H4 (cell line): ENCODE data around the gene TNNT1. TPM values are rescaled to one million over a fixed set of nuclear protein-coding genes. Genes with fewer than 3 reads are reported as not detected.

Experiments
- DNase-seq: peaks from one replicate; pipeline ENCODE4 v3.0.0-alpha.2; 2015; ENCODE audit warnings: low spot score
- total RNA-seq: library from RNA; depleted of rRNA; stranded (reverse); fragments of >200 nt; shearing (Covaris generic); gene quantifications from 2 replicates; pipeline ENCODE4 v1.2.3, GENCODE V29; 2014

TNNT1 gene
- total RNA-seq, 1 experiment from 2014 or later = 300 TPM

GRCh38 chr19:55141696-55142095 lies 7.3 kb downstream of the TNNT1 start:
- no peak for DNase-seq

- DNase-seq = no peak
Observed at GRCh38 chr19:55137915-55138314, 11.1 kb downstream of the TNNT1 start.

GRCh38 chr19:55136399-55137102 lies 12.5 kb downstream of the TNNT1 start:
- peak; percentile 23 for DNase-seq

- no peak for DNase-seq
Observed at GRCh38 chr19:55134736-55135135, 14.3 kb downstream of the TNNT1 start.

GRCh38 chr19:55133639-55134444 lies 15.2 kb downstream of the TNNT1 start:
- DNase-seq = no peak

- DNase-seq = no peak
Observed at GRCh38 chr19:55132453-55133129, 16.4 kb downstream of the TNNT1 start.

- DNase-seq = no peak
Observed at GRCh38 chr19:55131421-55131820, 17.6 kb downstream of the TNNT1 start.

- no peak for DNase-seq
Observed at GRCh38 chr19:55119053-55119452, 30.0 kb downstream of the TNNT1 start.

- no peak for DNase-seq
Observed at GRCh38 chr19:55118401-55118991, 30.5 kb downstream of the TNNT1 start.

GRCh38 chr19:55117663-55118391 lies 31.2 kb downstream of the TNNT1 start:
- DNase-seq = peak; percentile 100

GRCh38 chr19:55116859-55117662 lies 31.9 kb downstream of the TNNT1 start, which contains the start of gene PPP1R12C:
TSS of gene PPP1R12C (minus strand) at chr19:55117637. CDS start at chr19:55117543, 94 bp downstream.
- DNase-seq = peak; percentile 21

GRCh38 chr19:55116232-55116858 lies 32.7 kb downstream of the TNNT1 start:
- DNase-seq = peak; percentile 74

GRCh38 chr19:55115446-55116065 lies 33.5 kb downstream of the TNNT1 start:
- peak; percentile 23 for DNase-seq

- DNase-seq = no peak
Observed at GRCh38 chr19:55114566-55115145, 34.4 kb downstream of the TNNT1 start.

GRCh38 chr19:55113570-55114039 lies 35.4 kb downstream of the TNNT1 start:
- DNase-seq = peak; percentile 82

- DNase-seq = no peak
Observed at GRCh38 chr19:55112777-55113569, 36.0 kb downstream of the TNNT1 start.

GRCh38 chr19:55112246-55112776 lies 36.7 kb downstream of the TNNT1 start:
- no peak for DNase-seq
